ENCODE data around the gene ARHGAP29.

Gene ARHGAP29

GRCh38 chr1:94235189-94236012 lies 2.0 kb downstream of the ARHGAP29 start:
- no peak for DNase-seq

DNA sequence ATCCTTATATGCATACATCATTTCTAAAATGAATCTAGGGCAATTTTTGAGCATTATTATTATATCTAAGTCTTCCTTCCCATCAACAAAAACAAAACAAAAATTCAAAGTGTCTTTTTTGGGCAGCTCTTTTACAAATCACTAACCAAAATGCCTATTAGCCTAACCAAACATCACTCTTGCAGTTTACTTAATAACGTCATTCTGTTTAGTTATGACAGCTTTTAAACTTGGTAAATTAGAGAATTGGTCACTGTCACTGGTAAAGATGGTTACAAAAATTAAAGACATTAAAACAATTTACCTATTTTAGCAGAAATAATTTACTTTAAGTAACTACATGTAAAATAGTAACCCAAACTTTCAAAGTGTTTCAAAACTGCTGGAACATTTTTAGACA lies 2.8 kb downstream of the ARHGAP29 start:
- DNase-seq: no peak

DNA sequence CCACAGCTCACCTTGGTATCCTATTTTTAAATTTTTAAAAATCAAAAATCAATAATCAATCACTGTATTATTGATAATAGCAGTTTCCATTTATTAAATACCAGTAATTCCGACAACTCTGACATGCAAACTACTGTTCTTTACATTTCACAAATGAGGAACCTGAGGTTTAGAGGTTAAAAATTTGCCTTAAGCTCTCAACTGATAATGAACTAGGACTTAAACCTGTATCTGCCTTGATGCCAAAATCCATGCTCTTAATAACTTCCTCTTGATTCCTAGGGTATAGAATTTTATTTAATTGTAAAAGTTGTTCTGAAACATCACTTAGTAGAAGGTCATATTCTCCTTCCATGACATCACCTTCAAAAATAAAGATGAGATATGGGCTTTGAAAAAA lies 5.6 kb downstream of the ARHGAP29 start:
- DNase-seq: no peak

- DNase-seq: no peak
Observed at GRCh38 chr1:94230920-94231319, 6.5 kb downstream of the ARHGAP29 start.

DNA sequence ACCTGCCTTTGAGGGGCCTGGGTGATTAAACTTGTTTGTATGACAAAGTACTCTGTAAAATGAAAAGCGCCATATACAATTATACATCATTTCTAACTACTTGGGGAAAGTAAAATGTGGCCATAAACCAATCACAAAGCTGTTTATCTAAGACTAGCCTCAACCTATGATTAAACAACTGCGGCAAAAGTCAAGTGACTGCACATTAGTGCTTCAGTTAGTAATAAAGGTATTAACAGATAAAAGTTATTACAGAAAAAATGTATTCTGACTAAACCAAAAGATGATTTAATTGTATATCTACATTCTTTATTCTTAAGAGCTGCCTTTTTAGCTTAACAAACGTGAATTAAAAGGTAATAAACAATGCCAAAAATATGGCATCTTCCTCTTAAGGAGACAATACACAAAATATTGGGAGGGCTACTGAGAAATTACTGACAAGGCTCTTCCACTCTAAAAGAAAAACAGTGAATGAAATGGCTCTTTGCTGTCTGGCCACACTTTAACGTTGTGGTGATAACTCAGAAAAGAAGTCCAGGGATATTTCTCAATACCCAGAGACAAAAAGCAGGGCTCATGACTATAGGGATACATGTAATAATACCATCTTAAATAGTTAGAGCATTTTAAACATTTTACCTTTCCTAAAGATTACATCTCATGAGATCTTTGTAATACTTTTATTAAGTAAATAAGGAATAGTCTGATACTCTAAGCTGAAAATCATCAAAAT lies 8.6 kb downstream of the ARHGAP29 start:
- DNase-seq: no peak

DNA sequence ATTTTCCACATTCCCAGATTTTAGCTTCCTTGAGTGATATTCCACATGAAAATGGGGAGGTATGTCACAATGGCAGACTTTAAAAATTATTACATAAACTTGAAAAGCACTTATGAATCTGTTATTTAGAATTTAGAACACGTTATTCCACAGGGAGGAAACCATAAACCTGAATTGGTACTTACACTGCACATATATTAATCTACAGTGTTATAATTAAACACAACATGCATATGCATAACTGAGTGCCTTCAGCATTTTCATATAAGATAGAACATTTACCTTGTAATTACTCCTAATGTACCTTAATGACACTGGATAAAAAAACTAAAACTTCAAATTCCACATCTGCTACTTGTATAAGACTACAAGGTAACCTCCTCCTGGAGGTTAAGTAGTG lies 9.8 kb downstream of the ARHGAP29 start:
- no peak for DNase-seq

GRCh38 chr1:94225845-94226244 lies 11.5 kb downstream of the ARHGAP29 start:
- DNase-seq: no peak

GRCh38 chr1:94218332-94218731 lies 19.1 kb downstream of the ARHGAP29 start:
- no peak for DNase-seq

GRCh38 chr1:94215955-94216354 lies 21.4 kb downstream of the ARHGAP29 start:
- no peak for DNase-seq

DNA sequence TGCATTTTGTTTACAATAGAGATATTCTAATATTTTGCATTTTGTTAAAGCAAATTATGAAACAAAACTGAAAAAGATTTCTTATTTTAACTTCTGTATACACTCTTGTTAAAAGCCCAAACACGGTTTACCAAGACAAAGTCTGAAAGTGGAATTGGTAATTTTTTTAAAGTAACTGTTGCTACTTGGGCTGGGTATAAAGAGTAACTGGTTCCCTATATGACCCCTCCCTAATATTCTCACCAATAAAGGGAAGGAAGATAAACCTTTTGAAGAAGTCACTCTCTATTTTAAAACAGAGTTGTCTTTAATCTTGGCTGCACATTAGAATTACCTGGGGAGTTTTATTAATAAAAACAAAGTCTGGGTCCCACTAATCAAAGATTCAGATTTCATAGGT lies 27.4 kb downstream of the ARHGAP29 start:
- no peak for DNase-seq

- DNase-seq: no peak
Observed at GRCh38 chr1:94209425-94209824, 28.0 kb downstream of the ARHGAP29 start.

- no peak for DNase-seq
Observed at GRCh38 chr1:94207695-94208094, 29.7 kb downstream of the ARHGAP29 start.

GRCh38 chr1:94205639-94206038 lies 31.7 kb downstream of the ARHGAP29 start:
- no peak for DNase-seq

DNA sequence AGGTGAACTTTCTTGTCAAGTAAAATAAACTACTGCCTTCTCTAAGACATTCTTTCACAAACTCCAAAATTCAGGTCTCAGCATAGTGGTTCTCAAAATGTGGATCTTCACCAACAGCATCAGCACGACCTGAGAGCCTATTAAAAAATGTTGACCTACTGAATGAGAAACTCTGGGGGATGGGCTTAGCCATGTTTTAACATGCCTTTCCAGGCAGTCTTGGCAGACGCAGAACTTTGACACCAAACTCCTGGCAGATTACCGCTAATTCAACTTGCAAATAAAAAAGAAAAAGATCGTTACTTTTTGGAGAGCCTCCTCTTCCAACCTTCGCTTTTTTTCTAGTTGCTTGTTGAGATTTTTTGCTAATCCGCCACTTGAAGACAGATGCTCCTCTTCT lies 35.1 kb downstream of the ARHGAP29 start:
- DNase-seq: no peak

- no peak for DNase-seq
Observed at GRCh38 chr1:94199398-94199797, 38.0 kb downstream of the ARHGAP29 start.

DNA sequence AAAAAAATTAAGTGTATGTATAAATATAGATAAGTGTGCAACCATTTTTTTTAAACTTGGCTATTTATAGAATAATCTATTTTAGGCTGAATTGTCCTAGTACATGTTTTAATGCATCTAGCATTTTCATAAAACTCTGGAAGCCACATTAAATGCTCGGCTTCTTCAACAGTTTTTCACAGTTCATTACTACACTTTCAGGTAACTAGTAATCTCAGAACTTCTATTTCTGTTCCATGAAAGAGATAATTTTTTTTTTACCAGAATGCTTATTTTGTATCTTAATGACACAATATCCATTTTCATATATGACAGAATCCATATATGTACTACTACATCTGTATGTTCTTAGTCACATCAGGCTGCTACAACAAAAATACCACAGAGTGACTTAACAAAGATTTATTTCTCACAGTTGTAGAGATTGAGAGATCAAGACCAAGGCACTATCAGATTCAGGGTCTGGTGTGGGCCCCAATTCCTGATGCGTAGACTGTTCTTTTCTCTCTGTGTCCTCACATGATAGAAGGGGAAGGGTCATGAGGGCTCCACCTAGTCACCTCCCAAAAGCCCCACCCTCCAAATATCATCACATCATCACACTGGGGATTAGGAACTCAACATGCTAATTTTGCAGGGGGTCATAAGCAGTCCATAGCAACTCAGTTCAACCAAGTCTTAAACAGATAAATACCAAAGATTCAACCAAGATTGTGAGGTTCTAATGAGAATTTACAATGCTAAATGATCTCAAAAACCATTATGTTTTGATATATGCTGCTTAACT lies 43.1 kb downstream of the ARHGAP29 start:
- DNase-seq: no peak

GRCh38 chr1:94193128-94193527 lies 44.3 kb downstream of the ARHGAP29 start:
- no peak for DNase-seq

- no peak for DNase-seq
Observed at GRCh38 chr1:94191216-94191615, 46.2 kb downstream of the ARHGAP29 start.

- DNase-seq: no peak
Observed at GRCh38 chr1:94186946-94187345, 50.4 kb downstream of the ARHGAP29 start.

- no peak for DNase-seq
Observed at GRCh38 chr1:94183197-94183815, 54.1 kb downstream of the ARHGAP29 start.

GRCh38 chr1:94182191-94182590 lies 55.2 kb downstream of the ARHGAP29 start:
- DNase-seq: no peak

- DNase-seq: no peak
Observed at GRCh38 chr1:94180650-94181049, 56.7 kb downstream of the ARHGAP29 start.

DNA sequence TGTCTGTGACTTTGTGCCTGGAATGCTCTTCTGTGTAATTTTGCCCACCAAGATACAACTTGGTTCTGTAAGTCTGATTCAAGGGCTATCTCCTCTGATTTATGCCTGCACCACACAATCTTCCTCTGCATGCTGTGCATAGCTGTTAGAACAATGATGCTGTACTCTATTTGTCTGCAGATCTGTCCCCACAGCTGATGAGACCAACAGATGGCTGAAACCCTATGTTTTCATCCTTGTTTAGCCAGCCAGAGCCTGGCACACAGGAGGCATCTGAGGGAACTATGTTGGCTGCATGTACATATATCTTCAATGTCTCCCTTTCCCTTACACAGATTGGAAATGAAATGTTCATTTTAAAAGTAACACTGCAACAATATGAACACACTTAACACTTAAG lies 58.5 kb downstream of the ARHGAP29 start:
- no peak for DNase-seq

All from kidney glomerular epithelial cell (primary cell).